B cell (primary cell): Measurements from ENCODE around the gene DGUOK. TPM values are rescaled to one million over a fixed set of nuclear protein-coding genes. Genes with fewer than 3 reads are reported as not detected.
"Not testable (repeated sequence)": the region's sequence is repeated elsewhere in the genome, so short reads cannot be mapped to it uniquely, and the experiment has no call there.

Experiments used
- ATAC-seq: fragments of 200-7000 bp; cut with Tn5 transposase; one replicate; pipeline ENCODE4 v1.10.0; 2021; ENCODE audit warnings: low read depth, mild to moderate bottlenecking, moderate number of reproducible peaks, moderate library complexity
- CTCF ChIA-PET: fragments of 350-600 bp; sonication (Branson Sonifier 250); formaldehyde crosslinking; loops from one replicate; lab custom pipeline; 2021; ENCODE audit warnings: antibody characterized with exemption, inconsistent platforms; lab: Charles Lee
- POLR2A ChIA-PET: fragments of 350-600 bp; sonication (Branson Sonifier 250); formaldehyde crosslinking; loops from one replicate; lab custom pipeline; 2021; ENCODE audit warnings: antibody characterized with exemption; lab: Charles Lee
- DNase-seq: peaks from one replicate; pipeline ENCODE4 v3.0.0; 2013
- H2AFZ ChIP-seq: 2 replicates; pipeline ENCODE4 v1.6.1; 2012; ENCODE audit warnings: mild to moderate bottlenecking, low read depth, low read length; ENCODE audit not compliant: insufficient read depth, poor library complexity, severe bottlenecking
- H3K27ac ChIP-seq, 2 donors: 1 replicate in 1 of 2; 2 replicates in 1 of 2; pipeline ENCODE4 v1.5.1; 2012 to 2013; ENCODE audit warnings: low read length in 2 of 2, mild to moderate bottlenecking in 2 of 2, moderate library complexity in 1 of 2
- H3K27me3 ChIP-seq, 4 experiments: fragments of 200-600 bp in 1 of 4; sonication (generic) in 1 of 4; replicated peaks in 1 of 4; 1 replicate in 2 of 4; 2 replicates in 2 of 4; pipeline versions ENCODE4 v1.6.1 to v1.7.0; 2013 to 2016; ENCODE audit warnings: low read length in 3 of 4, mild to moderate bottlenecking in 2 of 4, mixed read lengths in 1 of 4, moderate library complexity in 1 of 4; ENCODE audit not compliant: insufficient read depth in 4 of 4, control insufficient read depth in 3 of 4; ENCODE audit errors: control extremely low read depth in 1 of 4
- H3K36me3 ChIP-seq, 2 experiments: replicated peaks in 1 of 2; 1 replicate in 1 of 2; 2 replicates in 1 of 2; pipeline versions ENCODE4 v1.6.1 to v1.7.1; 2013; ENCODE audit warnings: low read length in 1 of 2; ENCODE audit not compliant: insufficient read depth in 2 of 2, control insufficient read depth in 1 of 2; ENCODE audit errors: control extremely low read depth in 1 of 2, extremely low read depth in 1 of 2
- H3K4me1 ChIP-seq, 2 donors: fragments of 200-600 bp in 1 of 2; sonication (generic) in 1 of 2; 1 replicate in 1 of 2; 2 replicates in 1 of 2; pipeline versions ENCODE4 v1.5.1 to v1.6.1; 2013 to 2017; ENCODE audit warnings: low read length in 2 of 2; ENCODE audit not compliant: control insufficient read depth in 2 of 2, insufficient read depth in 2 of 2
- H3K4me2 ChIP-seq: replicated peaks from 2 replicates; pipeline ENCODE3; 2012; ENCODE audit warnings: mild to moderate bottlenecking, low read depth, low read length; ENCODE audit not compliant: poor library complexity, severe bottlenecking
- H3K4me3 ChIP-seq, 5 experiments: fragments of 200-600 bp in 1 of 5; sonication (generic) in 1 of 5; 1 replicate in 3 of 5; 2 replicates in 2 of 5; pipeline versions ENCODE4 v1.5.1 to v1.7.0; 2011 to 2016; ENCODE audit warnings: low read length in 4 of 5, mild to moderate bottlenecking in 4 of 5, low read depth in 2 of 5, control low read depth in 1 of 5, moderate library complexity in 1 of 5; ENCODE audit not compliant: insufficient read depth in 1 of 5; ENCODE audit errors: control extremely low read depth in 1 of 5, extremely low read depth in 1 of 5
- H3K79me2 ChIP-seq: fragments of 200-600 bp; sonication (generic); one replicate; pipeline ENCODE4 v1.6.0; 2016; ENCODE audit warnings: low read length; ENCODE audit not compliant: control insufficient read depth, insufficient read depth
- H3K9ac ChIP-seq: fragments of 200-600 bp; sonication (generic); 2 replicates; pipeline ENCODE4 v1.6.1; 2017; ENCODE audit warnings: mild to moderate bottlenecking, low read length, moderate library complexity
- H3K9me3 ChIP-seq, 3 donors: one replicate each; pipeline versions ENCODE4 v1.6.1 to v1.7.1; 2013; ENCODE audit warnings: low read length in 2 of 3; ENCODE audit not compliant: control insufficient read depth in 2 of 3, insufficient read depth in 1 of 3; ENCODE audit errors: control extremely low read depth in 1 of 3
- H4K20me1 ChIP-seq: 2 replicates; pipeline ENCODE4 v1.6.0; 2012; ENCODE audit warnings: mild to moderate bottlenecking, low read length; ENCODE audit not compliant: insufficient read depth, control insufficient read depth, poor library complexity, severe bottlenecking
- H3K27ac Mint-ChIP-seq: one replicate; pipeline ENCODE4 v1.8.0; 2021; ENCODE audit warnings: mixed read lengths
- H3K27me3 Mint-ChIP-seq: one replicate; pipeline ENCODE4 v1.8.0; 2021; ENCODE audit warnings: mixed read lengths
- H3K4me1 Mint-ChIP-seq: one replicate; pipeline ENCODE4 v1.8.0; 2021; ENCODE audit warnings: mixed read lengths
- H3K4me3 Mint-ChIP-seq: one replicate; pipeline ENCODE4 v1.8.0; 2021; ENCODE audit warnings: mixed read lengths
- H3K9me3 Mint-ChIP-seq: one replicate; pipeline ENCODE4 v1.8.0; 2022; ENCODE audit warnings: mixed read lengths; ENCODE audit not compliant: insufficient read depth
- EZH2 ChIP-seq: IDR thresholded peaks from 2 replicates; pipeline ENCODE4 v1.6.1; 2012; ENCODE audit warnings: borderline replicate concordance, low read depth, mild to moderate bottlenecking, moderate library complexity, low read length; ENCODE audit not compliant: insufficient read depth, poor library complexity, severe bottlenecking
- WGBS: methylation state at CpG from one replicate; pipeline ENCODE4 v1.1.5; 2013; ENCODE audit warnings: missing lambda C conversion rate; ENCODE audit not compliant: insufficient coverage; 5-methylcytosine and 5-hydroxymethylcytosine counted together
- intact Hi-C: fragments of 100-400 bp; cut with micrococcal nuclease; formaldehyde crosslinking; loops from one replicate; pipeline ENCODE4 v1.10.0; 2022
- polyA plus RNA-seq: library from polyadenylated mRNA; depleted of rRNA; stranded (reverse); fragments of >200 nt; gene quantifications from 2 replicates; pipeline ENCODE4 v1.2.3, GENCODE V29; 2012
- total RNA-seq, 2 donors: library from RNA; stranded (reverse); fragments of 120-200 nt in 1 of 2; gene quantifications; 1 replicate in 1 of 2; 2 replicates in 1 of 2; pipeline versions ENCODE4 v1.2.3 to v1.2.4, GENCODE V29; 2013 to 2022
- TF ChIP-seq, protein P1 (sequence below): fragments of 200-600 bp; IDR thresholded peaks from one replicate; pipeline ENCODE4 v1.8.0; 2022; ENCODE audit warnings: antibody characterized with exemption, mild to moderate bottlenecking

The DGUOK gene
- total and polyA plus RNA-seq, 2 donors (not counting 1 experiment from before 2014, with no cell fraction given), result 61.7 to 81.5 TPM

DNA sequence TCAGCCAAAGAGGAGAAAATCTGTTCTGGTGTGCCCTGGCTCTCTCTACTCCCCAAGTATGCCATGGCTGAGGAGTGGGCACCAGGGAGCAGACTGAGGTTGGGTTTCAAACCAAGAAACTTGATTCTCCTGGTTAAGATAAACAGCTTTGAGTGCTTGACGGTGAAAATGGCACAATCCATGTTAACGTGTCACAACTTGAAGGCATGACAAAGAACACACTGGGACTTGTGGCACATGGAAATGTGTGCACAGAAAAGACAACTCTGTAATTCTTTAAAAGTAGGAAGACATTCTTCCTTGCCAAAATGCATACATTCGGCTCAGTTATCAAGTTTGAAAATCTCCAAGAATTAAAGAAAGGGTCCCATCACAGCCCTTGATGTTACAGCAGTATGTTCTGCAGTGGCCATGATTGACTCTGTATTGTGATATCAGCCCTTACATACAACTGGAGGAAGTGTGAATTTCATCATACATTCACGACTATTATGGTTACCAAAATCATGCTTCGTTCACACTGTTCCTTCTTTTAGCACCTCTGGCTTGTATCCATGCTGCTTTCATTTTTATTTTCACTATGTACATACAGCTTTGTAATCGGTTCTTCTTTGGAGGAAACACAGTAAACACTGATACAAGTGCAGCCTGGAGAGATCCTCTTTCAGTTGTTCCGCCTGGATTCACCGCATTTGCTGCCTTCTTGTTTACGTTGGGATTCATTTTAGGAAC, 49.4 kb upstream of the DGUOK start:
- CTCF ChIA-PET, result no interaction called here
- no peaks in the 10 kb centered on the region for H3K9me3 Mint-ChIP-seq
- H3K27me3 Mint-ChIP-seq, result peaks cover 10% of the 10 kb centered on the region
- TF ChIP-seq, protein P1, sequence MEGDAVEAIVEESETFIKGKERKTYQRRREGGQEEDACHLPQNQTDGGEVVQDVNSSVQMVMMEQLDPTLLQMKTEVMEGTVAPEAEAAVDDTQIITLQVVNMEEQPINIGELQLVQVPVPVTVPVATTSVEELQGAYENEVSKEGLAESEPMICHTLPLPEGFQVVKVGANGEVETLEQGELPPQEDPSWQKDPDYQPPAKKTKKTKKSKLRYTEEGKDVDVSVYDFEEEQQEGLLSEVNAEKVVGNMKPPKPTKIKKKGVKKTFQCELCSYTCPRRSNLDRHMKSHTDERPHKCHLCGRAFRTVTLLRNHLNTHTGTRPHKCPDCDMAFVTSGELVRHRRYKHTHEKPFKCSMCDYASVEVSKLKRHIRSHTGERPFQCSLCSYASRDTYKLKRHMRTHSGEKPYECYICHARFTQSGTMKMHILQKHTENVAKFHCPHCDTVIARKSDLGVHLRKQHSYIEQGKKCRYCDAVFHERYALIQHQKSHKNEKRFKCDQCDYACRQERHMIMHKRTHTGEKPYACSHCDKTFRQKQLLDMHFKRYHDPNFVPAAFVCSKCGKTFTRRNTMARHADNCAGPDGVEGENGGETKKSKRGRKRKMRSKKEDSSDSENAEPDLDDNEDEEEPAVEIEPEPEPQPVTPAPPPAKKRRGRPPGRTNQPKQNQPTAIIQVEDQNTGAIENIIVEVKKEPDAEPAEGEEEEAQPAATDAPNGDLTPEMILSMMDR, result no peak
- no peak for TF ChIP-seq EZH2
- no peak overlapping the region for H3K4me3 Mint-ChIP-seq
- Histone ChIP-seq H3K79me2 (no peaks in the 10 kb centered on the region), H3K4me3 (no peak overlapping the region), H3K27me3 (no peaks in the 10 kb centered on the region), H3K36me3 (no peaks in the 10 kb centered on the region), H2AFZ (no peak overlapping the region), H3K9ac (no peak overlapping the region), H3K9me3 (no peaks in the 10 kb centered on the region), H3K27ac (no peak overlapping the region), H4K20me1 (no peaks in the 10 kb centered on the region), H3K4me2 (no peak overlapping the region), H3K4me1 (no peaks in the 10 kb centered on the region)
- no peak for DNase-seq
- no peak for ATAC-seq
- intact Hi-C loops, result no loop called here
- POLR2A ChIA-PET, result no interaction called here
- peaks cover 4% of the 10 kb centered on the region for H3K4me1 Mint-ChIP-seq
- H3K27ac Mint-ChIP-seq, result no peak overlapping the region
- 68% methylated on average over 8 of the region's 9 CpGs for WGBS

DNA sequence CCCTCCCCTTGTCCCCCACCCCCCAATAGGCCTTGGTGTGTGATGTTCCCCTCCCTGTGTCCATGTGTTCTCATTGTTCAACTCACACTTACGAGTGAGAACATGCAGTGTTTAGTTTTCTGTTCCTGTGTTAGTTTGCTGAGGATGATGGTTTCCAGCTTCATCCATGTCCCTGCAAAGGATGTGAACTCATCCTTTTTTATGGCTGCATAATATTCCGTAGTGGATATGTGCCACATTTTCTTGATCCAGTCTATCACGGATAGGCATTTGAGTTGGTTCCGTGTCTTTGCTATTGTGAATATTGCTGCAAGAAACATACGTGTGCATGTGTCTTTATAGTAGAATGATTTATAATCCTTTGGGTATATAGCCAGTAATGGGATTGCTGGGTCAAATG, 48.7 kb upstream of the DGUOK start:
- H3K9ac ChIP-seq, intact Hi-C loops, H3K27ac Mint-ChIP-seq, H3K79me2 ChIP-seq, ATAC-seq, DNase-seq, POLR2A ChIA-PET, H3K4me1 Mint-ChIP-seq, CTCF ChIA-PET, H3K4me3 ChIP-seq, H3K27me3 ChIP-seq, H2AFZ ChIP-seq, H3K9me3 Mint-ChIP-seq, H3K36me3 ChIP-seq, H3K27ac ChIP-seq, H3K4me1 ChIP-seq, H4K20me1 ChIP-seq, H3K9me3 ChIP-seq, H3K4me3 Mint-ChIP-seq, H3K4me2 ChIP-seq: not testable (repeated sequence)
- H3K27me3 Mint-ChIP-seq, result peaks cover 10% of the 10 kb centered on the region
- 93% methylated on average over 3 of the region's 5 CpGs for WGBS
